GM15510 (cell line): ENCODE data around the gene CASP2.
A peak's percentile ranks its signal among the peaks of the same experiment; 100 is the strongest.

Experiments used
- POLR2A ChIP-seq: IDR thresholded peaks from 3 replicates; pipeline ENCODE4 v1.6.1; 2011; ENCODE audit warnings: borderline replicate concordance; ENCODE audit not compliant: insufficient read length; ENCODE audit errors: extremely low read depth

Gene CASP2

GRCh38 chr7:143256932-143257331 lies 31.2 kb upstream of the CASP2 start:
- TF ChIP-seq POLR2A = no peak

DNA sequence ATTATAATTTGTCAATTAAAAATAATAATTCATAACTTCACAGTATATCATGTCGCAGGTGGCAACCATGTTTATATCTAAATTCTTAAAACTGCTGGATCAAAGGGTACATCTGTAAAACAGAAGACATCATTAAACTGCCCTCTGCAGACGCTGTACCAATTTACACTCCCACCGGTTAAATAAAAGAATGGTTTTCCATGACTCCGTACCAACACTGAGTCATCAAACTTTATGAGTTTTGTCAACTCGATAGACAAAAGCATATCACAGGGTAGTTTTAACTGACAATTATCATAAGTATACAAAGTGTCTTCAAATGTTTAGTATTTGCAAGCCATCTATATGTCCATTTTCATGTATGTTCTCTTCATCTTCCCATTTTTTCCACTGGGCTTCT lies 30.6 kb upstream of the CASP2 start:
- no peak for TF ChIP-seq POLR2A

GRCh38 chr7:143258831-143259230 lies 29.3 kb upstream of the CASP2 start:
- TF ChIP-seq POLR2A = no peak

GRCh38 chr7:143259765-143260164 lies 28.4 kb upstream of the CASP2 start:
- TF ChIP-seq POLR2A = no peak

- no peak for TF ChIP-seq POLR2A
Observed at GRCh38 chr7:143261901-143262300, 26.2 kb upstream of the CASP2 start.

DNA sequence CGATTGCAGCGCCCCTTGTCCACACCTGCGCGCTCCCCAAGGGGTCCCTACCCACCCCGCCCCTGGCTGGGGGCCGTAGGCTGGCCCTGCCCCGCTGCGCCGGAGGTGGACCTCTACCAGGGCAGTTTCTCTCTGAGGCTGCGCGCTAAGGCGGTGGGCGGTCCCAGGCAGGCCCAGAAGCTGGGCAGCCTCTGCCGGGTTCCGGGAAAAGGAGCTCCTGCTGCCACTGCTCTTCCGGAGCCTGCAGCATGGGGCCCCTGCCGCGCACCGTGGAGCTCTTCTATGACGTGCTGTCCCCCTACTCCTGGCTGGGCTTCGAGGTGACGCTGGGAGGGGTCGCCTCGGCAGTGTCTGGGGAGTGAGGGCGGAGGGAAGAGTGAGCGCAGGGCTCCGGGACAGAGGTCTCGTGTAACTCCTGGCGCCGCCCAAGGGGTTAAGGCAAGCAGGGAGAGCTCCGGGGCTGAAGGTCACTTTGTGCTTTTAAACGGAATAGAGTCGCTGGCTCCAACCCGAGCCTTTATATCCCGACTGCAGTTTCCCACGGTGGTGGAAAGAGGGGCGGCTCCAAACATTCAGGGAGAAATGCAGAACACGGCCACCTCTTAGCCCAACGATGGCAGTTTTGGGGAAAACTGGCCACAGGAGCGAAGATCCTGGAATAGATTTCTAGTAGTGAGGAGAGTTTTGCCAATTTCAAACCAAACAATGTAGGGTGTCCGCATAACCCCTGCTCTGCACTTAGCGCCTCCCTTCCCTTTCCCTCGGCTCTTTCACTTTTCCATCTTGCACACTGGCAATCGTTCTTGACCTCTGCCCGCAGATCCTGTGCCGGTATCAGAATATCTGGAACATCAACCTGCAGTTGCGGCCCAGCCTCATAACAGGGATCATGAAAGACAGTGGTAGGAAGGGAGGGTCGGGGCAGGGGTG lies 24.6 kb upstream of the CASP2 start, which contains the start of gene GSTK1:
TSS of gene GSTK1 (plus strand) at position 176 of the 930 bp plus-strand sequence. CDS start at position 249, 73 bp downstream.
- TF ChIP-seq POLR2A = peak; percentile 96

- no peak for TF ChIP-seq POLR2A
Observed at GRCh38 chr7:143265017-143265693, 23.0 kb upstream of the CASP2 start.

DNA sequence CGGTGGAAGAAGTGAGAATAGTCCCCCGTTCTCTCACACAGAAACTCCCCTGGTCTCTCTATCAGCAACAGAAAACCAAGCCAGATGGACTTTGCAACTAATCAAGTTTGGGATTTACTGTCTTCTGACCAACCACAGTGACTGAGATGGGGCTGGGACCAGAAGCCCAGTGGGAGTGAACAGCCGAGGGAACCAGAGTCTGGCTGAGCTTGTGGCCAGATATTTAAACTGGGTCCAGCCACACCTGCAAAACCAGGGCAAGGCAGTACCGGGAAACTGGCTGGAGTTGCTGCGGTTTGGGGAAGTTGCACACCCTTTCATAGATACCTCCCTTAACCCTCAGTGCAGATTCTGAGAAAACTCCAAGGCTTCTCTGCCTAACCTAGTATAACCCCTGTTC lies 18.9 kb upstream of the CASP2 start:
- no peak for TF ChIP-seq POLR2A

DNA sequence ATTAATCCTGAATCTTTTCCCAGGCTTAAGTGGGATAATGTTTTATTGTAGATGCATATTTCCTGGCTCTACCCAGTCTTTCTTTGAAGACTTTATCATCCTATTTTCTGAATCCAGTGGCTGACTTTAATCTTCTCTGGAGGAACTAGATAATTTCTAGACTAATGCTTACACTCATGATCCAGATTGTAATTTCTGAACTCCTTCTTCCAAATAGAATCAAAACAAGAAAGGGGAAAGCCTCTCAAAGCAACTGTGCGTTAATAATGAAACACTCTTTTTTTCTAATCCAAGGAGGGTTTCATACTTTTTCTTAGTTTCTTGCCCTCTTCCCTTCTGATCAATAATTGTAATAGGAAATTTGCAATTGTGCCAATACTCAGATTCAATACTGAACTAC lies 16.9 kb upstream of the CASP2 start:
- TF ChIP-seq POLR2A = no peak

DNA sequence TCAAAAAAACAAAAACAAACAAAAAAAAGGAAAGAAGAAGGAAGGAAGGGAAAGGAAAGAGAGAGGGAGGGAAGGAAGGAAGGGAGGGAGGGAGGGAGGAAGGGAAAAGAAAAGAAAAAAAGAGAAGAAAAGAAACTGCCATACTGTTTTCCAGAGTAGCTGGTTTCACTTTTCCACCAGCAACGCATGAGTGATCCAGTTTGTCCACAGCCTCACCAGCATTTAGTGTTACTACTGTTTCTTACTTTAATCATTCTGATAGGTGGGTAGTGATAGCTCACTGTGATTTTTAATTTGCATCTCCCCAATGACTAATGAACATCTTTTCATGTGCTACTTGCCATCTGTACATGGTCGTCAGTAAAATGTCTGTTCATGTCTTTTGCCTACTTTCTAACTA lies 15.3 kb upstream of the CASP2 start:
- no peak for TF ChIP-seq POLR2A

DNA sequence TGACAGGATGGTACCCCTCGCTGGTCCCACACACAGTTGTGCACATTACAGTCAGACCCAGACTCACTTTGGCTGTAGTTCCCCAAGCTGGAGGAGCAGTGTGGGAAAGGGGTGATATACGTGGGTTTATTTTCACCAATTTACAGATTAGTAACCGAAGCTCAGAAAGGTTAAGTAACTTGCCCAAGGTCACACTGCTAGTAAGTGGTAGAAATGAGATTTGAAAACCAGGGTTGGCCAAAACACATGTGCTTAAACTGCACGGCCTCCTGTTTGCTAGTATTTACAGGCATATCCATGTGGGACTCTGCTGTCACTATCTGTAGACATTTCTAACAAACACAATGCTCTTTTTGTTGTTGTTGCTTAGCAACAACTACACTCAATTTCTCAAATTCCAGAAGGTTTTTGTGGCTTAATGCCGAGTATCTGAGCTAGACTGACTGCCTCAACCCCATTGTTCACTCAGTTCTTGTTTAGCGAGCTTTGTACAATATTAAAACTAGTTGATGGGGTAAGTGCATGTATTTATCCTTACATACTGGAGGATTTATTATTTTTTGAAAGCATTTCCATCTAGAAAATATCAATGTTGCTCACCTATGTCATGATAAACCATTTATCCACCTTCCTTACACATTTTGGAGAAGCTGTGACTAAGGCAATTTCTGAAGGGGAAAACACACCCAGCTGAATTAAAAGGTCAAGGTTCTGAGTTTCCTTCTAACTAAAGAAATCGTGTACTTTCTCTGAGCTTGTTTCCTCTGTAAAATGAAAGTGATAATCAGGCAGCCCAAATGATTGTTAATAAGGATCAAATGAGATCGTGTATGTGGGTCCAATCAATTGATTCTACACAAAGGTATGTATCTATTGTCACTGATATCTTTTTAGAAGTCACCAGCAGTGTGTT lies 8.7 kb upstream of the CASP2 start:
- no peak for TF ChIP-seq POLR2A

DNA sequence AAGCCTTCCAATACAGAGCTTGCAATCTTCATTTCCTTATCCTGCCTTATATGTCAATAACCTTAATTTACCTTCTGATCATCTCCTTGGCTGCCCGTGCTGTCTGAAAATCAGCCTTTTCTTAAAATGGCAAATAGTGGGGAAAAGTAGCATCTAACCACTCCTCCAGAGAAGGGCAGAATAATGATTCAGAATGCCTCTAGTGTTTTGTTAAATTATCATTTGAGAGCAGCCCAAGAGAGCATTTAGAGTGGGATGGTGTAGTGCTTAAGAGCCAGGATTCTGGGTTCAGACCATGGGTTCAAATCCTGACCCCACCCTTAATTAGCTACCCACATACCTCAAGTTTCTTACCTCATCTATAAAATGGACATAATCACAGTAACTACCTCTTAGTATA lies 8.0 kb upstream of the CASP2 start:
- no peak for TF ChIP-seq POLR2A

DNA sequence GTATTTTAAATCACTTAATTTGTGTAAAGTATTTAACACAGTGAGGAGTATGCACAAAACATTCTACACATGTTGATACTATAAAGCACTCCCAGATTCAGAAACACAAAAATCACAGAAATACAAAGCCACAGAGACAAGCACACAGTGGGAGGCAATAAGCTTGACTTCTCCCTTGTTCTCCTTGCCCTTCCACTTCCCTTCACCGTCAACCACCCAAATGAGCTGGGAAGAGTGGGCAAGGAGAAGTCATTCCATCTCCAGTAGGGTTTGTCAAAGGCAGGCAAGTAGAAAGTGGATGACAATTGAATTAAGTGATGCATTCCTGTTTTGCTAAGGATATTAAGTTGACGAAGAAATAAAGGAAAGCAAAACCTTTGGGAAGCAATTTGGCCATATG lies 7.6 kb upstream of the CASP2 start:
- TF ChIP-seq POLR2A = no peak

- no peak for TF ChIP-seq POLR2A
Observed at GRCh38 chr7:143281529-143281928, 6.6 kb upstream of the CASP2 start.

GRCh38 chr7:143282124-143282523 lies 6.0 kb upstream of the CASP2 start:
- TF ChIP-seq POLR2A = no peak
